ENCODE data around the gene ZAR1L.

DNA sequence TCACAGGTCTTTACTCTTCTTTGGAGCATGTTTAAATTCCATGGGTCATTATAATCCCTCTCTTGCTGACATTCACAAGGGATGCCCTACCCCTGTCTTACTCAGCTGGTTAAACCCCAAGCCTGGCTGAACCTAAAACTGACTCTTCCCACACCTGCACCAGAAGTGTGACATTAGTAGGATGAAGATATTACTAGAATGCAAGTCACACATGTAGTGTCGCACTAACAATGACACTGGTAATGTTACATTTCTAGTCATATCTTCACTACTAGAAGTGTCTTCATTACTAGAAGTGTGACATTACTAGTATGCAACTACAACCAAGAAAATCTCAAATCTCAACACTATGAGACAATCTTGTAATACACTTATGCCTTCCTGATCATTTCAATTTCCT is 14.2 kb downstream of the ZAR1L start:
- no peak for TF ChIP-seq CTCF (optimal IDR thresholded peaks at IDR 0.05 in 1 of 3, IDR thresholded peaks at IDR 0.05 in 1 of 3, conservative IDR thresholded peaks at IDR 0.05 in 1 of 3; ENCODE audit: extremely low read depth in 1 of 3, insufficient read depth in 2 of 3, low read length in 3 of 3)
- no peak for TF ChIP-seq EZH2 (IDR thresholded peaks at IDR 0.05; ENCODE audit: low read length)
